SW 1271 (cell line): ENCODE results near the gene LMO4.

Experiments
- DNase-seq, 2 experiments: peaks; one replicate each; lab custom pipeline; 2025; lab: John Stamatoyannopoulos, UW

LMO4 gene

GRCh38 chr1:87358219-87358618 is 29.5 kb downstream of the LMO4 start:
- no peak for DNase-seq

DNA sequence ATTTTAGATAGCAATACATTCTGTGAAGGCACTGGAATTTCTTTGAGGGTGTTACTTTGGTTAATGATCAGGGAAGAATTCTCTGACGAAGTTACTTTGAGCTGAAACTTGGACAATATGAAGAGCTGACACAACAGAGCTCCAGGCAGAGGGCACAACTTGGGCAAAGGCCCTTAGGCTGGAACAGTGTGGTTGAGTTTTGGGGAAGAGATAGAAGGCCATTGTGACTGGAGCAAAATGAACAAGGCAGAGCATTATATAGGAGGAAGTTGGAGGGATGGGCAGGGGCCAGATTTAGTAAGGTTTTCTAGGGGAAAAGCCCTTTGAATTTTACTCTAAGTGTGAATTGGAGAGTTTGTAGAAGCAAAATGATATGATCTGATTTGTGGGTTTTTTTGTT is 30.9 kb downstream of the LMO4 start:
- no peak for DNase-seq

DNA sequence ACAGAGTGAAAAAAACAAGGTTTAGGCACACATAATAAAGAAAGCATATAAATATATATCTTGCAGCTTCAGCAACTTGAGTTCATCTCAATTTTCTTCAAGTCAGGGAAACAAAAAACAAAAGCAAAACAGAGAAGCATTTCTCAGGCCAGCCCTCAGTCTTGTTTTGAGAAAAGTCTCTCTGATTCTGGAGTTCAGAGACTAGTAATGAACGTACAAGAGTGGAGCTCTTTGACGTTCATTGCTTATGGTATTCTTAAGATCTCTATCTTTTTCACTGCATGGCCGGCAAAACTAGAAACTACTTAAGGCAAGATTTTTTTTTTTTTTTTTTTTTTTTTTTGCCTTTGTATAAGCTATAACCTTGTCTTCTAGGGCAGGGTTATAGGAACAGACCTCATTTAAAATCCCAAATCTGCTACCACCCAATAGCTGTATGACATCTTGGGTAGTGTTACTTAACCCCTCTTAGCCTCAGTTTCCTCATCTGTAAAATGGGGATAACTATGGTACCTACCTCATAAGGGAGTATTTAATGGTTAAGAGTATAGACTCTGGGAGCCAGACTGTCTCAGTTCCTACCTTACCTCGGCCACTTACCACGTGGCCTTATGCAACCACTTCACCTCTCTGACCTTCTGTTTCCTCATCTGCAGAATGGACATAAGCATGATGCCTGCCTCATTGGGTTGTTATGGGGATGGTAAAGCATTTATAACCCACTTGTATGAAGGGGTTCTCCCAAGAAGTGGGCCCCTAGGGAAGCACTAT is 33.6 kb downstream of the LMO4 start:
- DNase-seq: no peak

GRCh38 chr1:87362834-87363426 is 34.2 kb downstream of the LMO4 start:
- DNase-seq: no peak

DNA sequence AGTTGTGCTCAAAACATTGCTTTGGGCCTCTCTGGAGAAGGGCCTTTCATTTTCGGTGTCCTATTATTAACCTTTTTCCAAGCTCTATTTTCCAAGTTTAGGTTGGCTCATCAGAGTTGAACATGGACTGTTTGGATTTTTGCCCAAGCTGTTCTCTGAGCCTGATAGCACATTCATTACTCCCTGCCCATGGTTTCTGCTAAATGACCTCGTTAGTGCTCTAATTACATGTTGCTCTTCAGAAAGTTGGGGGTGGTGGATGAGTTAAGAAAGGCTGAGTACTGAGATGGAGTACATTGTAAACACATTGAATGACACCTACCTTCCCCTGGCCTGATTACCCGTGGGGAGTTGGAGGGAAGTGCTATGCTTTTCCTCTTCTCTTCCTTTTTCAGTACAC is 38.9 kb downstream of the LMO4 start:
- DNase-seq: no peak

DNA sequence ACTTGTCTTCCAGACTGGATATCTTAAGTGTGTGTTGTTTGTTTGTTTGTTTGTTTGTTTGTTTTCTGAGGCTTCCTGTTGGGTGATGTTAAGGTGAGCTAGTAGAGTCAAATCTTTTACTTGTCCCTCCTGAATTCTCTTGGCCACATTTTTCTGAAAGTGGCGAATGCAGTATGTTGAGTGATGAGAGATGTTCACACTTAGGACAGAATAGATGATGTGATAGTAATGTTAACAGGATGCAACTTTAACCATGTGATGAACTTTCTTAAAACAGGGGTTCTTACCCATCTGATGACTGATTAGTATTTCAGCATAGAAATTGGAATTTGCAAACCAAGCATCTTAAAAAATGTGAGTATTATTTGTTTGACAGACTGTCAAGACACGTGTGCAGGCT is 40.2 kb downstream of the LMO4 start:
- DNase-seq: no peak

GRCh38 chr1:87369736-87370478 is 41.2 kb downstream of the LMO4 start:
- DNase-seq: no peak

DNA sequence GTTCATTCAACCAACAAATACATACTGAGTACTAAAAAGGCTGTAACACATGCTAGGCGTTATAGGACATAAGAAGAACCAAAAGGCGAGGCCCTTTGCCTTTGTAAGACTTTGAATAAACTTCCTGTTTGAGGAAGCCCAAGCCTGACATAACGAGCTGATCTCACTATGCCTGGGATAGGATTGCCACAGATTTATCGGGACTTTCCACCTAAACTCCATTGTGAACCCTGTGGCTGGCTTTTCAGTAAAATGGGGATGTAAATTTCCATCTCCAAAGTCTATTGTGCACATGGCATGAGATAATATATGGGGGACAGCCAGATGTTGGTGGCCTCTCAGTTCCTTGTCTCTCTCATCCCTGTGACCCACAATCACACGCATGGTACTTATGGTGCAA is 41.9 kb downstream of the LMO4 start:
- no peak for DNase-seq

DNA sequence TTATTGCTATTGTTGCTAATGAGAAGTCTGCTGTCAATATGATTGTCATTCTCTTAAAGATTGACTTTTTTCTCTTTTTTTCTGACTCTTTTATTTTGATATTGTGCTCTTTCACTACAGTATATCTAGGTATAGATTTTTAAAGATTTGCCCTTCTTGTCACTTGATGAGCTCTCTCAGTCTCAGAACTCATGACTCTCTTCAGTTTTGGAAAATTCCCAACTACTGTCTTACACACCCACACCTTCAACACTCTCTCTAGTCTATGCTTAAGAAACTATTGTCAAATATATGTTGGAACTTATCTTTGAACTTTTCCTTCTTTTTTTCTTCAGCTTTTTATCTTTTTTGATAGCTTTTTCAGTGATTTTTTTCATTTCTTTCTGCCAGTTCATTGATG is 50.6 kb downstream of the LMO4 start:
- DNase-seq: no peak

DNA sequence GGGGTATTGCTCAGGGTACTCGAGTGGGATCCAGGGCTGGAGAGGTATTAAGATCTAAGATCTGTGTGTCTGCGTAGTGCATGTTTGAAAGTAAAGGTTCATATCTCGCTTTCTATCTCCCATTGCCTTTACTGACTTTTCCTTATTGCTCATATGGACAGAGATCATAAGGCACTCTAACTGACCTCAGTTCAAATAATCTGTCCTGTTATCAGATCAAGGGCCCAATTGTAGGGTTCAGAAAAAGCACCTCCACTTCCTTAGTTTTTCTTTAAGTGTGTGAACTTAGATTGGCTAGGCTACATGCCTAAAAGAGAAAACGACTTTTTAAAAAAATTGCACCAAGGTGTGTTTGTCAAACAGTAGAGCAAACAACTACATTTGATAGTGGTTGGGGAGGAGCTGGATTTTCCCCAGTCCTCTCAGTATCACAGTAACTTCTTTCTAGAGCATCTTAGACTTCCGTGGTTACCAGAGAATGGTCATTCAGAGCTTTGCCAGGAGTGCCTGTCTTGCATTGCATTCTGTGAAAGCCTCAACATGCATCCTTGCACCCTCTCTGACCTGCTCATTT is 57.6 kb downstream of the LMO4 start:
- DNase-seq: no peak

GRCh38 chr1:87388411-87388810 is 59.7 kb downstream of the LMO4 start:
- DNase-seq: no peak

DNA sequence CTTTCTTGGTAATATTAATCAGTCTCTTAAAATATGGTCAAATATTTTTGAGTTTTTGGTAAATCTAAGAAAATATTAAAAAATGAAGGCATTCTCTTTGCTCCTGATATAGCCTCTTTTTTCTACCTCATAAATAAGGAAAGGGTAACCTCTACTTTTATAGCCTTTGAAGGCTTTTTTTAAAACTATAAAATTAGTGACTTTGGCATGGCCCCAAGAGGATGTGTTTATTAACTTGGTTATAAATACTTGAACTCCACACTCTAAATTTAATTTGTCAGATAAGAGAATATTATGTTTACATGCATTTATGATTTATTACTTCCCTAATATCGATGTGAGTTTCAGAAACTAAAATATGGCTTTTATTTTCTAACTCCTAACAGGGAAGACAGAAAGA is 60.3 kb downstream of the LMO4 start:
- no peak for DNase-seq

- DNase-seq: no peak
Observed at GRCh38 chr1:87389546-87389945, 60.9 kb downstream of the LMO4 start.

- no peak for DNase-seq
Observed at GRCh38 chr1:87392248-87393192, 63.8 kb downstream of the LMO4 start.

DNA sequence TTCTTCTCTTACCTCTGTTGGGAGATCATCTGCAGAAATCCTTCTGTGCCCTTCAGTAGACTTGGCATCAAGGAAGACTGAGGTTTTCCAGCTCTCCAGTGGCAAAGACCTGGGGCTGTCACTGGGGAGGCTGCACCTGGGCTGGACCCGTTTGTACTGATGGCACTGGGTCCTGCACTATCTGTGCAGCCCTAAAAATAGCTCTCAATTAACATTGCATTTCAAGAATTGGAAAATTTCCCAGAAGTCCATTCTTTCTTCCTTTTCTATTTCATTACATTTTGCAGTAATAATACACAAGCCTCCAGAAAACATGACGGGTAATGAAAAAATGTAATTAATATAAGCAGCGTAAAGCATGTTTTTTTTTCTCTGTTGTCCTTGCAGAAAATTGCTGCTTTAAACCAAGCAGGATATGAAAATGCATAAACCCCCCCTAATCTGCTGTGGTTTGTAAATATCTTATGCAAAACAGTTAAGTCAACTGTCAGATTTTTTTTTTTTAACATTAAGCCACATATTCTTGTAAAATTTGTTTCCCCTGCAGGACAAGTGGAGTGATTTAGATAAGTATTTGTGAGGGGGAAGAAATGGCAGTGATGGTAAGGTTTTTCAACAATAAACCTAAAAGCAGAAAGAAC is 64.9 kb downstream of the LMO4 start:
- no peak for DNase-seq

DNA sequence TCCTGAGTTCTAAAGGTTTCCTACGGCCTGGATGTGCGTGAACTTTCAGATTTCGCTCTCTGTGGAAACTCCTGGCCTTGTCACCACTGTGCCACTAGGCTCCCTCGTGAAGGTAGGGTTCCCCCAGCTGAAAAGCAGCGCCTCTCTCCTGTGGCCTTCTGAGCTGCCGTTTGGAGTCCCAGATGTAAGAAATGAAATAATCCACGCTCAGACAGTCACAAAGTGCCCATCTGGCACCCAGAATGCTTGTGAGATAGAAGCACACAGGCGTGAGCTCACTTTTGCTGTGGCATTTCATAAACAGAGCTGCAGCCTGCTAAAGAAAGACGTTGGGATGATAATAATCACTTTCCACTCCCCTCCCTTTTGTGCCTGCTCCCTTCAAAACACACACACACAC is 65.8 kb downstream of the LMO4 start:
- DNase-seq: no peak

GRCh38 chr1:87394982-87395381 is 66.3 kb downstream of the LMO4 start:
- DNase-seq: no peak
